KMS-11 (cell line): Measurements from ENCODE around the gene TRABD2B.

Experiments
- H2AFZ ChIP-seq: fragments of 200-600 bp; sonication (generic); 2 replicates; pipeline ENCODE4 v1.6.1; 2016; ENCODE audit warnings: antibody characterized with exemption, mixed run types, low read depth
- H3K27ac ChIP-seq: fragments of 200-600 bp; sonication (generic); 2 replicates; pipeline ENCODE4 v1.6.1; 2016; ENCODE audit warnings: mild to moderate bottlenecking, mixed run types
- H3K27me3 ChIP-seq: fragments of 200-600 bp; sonication (generic); 2 replicates; pipeline ENCODE4 v1.6.1; 2017; ENCODE audit warnings: mild to moderate bottlenecking, low read depth, mixed run types, moderate library complexity; ENCODE audit not compliant: insufficient read depth
- H3K36me3 ChIP-seq: fragments of 200-600 bp; sonication (generic); 2 replicates; pipeline ENCODE4 v1.6.1; 2017; ENCODE audit warnings: mild to moderate bottlenecking, mixed run types; ENCODE audit not compliant: insufficient read depth
- H3K4me1 ChIP-seq: fragments of 200-600 bp; sonication (generic); 2 replicates; pipeline ENCODE4 v1.6.1; 2016; ENCODE audit warnings: mild to moderate bottlenecking, low read depth, mixed run types; ENCODE audit not compliant: poor library complexity, severe bottlenecking
- H3K4me2 ChIP-seq: fragments of 200-600 bp; sonication (generic); 2 replicates; pipeline ENCODE4 v1.7.0; 2016; ENCODE audit warnings: mild to moderate bottlenecking, mixed run types
- H3K4me3 ChIP-seq: fragments of 200-600 bp; sonication (generic); IDR thresholded peaks from 2 replicates; pipeline ENCODE4 v1.6.1; 2017; ENCODE audit warnings: low read depth, low read length, mixed read lengths; ENCODE audit not compliant: insufficient read depth
- H3K79me2 ChIP-seq: fragments of 200-600 bp; sonication (generic); 2 replicates; pipeline ENCODE4 v1.6.1; 2016; ENCODE audit warnings: low read depth, mixed run types; ENCODE audit not compliant: insufficient read depth
- H3K9ac ChIP-seq: fragments of 200-600 bp; sonication (generic); 2 replicates; pipeline ENCODE4 v1.6.1; 2016; ENCODE audit warnings: mild to moderate bottlenecking, mixed run types
- H4K20me1 ChIP-seq: fragments of 200-600 bp; sonication (generic); 2 replicates; pipeline ENCODE4 v1.6.1; 2016; ENCODE audit warnings: mild to moderate bottlenecking, mixed run types; ENCODE audit not compliant: insufficient read depth
- TF ChIP-seq, protein P1 (sequence below): fragments of 200-600 bp; sonication (generic); conservative IDR thresholded peaks from 2 replicates; pipeline ENCODE4 v1.6.1; 2017; ENCODE audit warnings: low read depth, mild to moderate bottlenecking, antibody characterized with exemption, low read length, moderate library complexity, mixed read lengths

Gene TRABD2B

DNA sequence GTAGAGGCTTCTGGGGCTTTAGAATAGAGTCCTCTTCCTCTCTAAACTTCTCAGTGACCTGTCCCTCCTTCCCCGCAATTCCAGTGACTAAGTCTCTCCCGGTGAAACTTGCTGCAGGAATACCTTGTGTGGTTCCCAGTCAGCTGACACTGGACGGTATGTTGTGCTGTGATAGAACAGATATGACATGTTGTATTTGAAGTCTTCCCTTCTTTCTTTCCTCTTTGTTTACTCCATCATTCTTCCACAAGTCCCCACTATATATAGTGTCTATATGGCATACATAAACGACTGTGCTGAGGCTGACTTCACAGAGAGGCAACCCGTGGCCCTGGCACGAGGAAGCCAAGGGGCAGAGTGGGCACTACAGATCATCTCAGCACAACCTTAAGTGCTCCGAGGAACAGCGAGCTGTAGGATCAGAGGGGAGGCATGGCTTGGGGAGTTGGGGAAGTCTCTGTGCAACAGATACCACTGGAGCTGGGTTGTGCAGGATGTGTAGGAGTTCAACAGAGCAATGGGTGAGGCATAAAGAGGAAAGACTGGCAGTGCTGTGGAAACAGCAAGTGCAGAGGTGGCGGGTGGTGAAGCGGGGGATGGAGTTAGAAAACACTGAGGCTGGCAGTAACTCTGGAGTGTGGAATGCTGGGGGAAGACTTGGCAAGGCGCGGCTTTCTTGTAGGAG lies 237.8 kb downstream of the TRABD2B start:
- H2AFZ ChIP-seq: no peak overlapping the region
- H4K20me1 ChIP-seq: no peaks in the 10 kb centered on the region
- H3K79me2 ChIP-seq: no peaks in the 10 kb centered on the region
- no peaks in the 10 kb centered on the region for H3K36me3 ChIP-seq
- H3K4me1 ChIP-seq: no peaks in the 10 kb centered on the region
- no peak overlapping the region for H3K4me2 ChIP-seq
- no peaks in the 10 kb centered on the region for H3K27me3 ChIP-seq
- TF ChIP-seq, protein P1, sequence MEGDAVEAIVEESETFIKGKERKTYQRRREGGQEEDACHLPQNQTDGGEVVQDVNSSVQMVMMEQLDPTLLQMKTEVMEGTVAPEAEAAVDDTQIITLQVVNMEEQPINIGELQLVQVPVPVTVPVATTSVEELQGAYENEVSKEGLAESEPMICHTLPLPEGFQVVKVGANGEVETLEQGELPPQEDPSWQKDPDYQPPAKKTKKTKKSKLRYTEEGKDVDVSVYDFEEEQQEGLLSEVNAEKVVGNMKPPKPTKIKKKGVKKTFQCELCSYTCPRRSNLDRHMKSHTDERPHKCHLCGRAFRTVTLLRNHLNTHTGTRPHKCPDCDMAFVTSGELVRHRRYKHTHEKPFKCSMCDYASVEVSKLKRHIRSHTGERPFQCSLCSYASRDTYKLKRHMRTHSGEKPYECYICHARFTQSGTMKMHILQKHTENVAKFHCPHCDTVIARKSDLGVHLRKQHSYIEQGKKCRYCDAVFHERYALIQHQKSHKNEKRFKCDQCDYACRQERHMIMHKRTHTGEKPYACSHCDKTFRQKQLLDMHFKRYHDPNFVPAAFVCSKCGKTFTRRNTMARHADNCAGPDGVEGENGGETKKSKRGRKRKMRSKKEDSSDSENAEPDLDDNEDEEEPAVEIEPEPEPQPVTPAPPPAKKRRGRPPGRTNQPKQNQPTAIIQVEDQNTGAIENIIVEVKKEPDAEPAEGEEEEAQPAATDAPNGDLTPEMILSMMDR: no peak
- no peak overlapping the region for H3K27ac ChIP-seq
- no peak overlapping the region for H3K9ac ChIP-seq
- H3K4me3 ChIP-seq: no peak overlapping the region

DNA sequence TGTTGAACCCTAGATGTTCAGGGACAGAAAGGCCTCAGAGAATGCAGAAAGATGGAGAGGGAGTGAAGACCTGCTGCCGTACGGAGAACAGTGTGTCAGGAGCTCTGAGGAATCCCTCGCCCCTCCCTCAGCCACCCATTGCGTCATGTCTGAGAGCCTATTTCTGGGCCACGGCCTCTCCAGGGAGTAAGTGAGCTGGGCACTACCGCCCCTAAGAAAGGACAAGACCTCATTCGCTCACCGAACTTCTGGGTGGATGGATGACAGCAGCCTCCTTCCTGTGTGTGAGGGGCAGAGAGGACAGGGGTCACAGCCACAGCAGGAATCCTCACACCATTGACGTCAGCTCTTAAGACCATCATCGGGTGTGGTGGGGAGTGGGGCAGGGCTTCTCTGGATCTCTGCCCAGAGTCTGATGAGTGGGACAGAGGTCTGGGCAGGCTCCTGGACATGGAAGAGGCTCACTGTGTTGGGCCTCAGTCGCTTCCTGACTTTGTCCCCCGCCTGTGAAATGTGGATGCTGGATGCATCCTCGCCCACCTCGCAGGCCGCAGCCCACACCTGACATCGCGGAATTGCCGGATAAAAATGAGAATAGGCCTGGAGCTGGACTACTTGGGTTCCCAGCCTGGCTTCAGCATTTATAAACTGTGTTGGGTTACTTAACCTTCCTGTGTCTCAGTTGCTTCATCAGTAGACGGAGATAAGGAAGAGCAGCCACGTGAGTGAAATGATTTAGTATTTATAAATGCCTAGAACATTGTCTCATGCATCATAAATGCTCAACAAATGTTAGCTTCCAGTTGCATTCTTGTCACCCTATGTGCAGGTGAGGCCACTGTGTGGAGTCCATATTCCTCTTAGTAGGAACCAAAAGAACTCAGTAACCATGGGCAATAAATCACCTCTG lies 238.6 kb downstream of the TRABD2B start:
- TF ChIP-seq, protein P1: no peak
- Histone ChIP-seq H4K20me1 (no peaks in the 10 kb centered on the region), H2AFZ (no peak overlapping the region), H3K27me3 (no peaks in the 10 kb centered on the region), H3K9ac (no peak overlapping the region), H3K27ac (no peak overlapping the region), H3K4me3 (no peak overlapping the region), H3K36me3 (no peaks in the 10 kb centered on the region), H3K79me2 (no peaks in the 10 kb centered on the region), H3K4me1 (no peaks in the 10 kb centered on the region), H3K4me2 (no peak overlapping the region)

DNA sequence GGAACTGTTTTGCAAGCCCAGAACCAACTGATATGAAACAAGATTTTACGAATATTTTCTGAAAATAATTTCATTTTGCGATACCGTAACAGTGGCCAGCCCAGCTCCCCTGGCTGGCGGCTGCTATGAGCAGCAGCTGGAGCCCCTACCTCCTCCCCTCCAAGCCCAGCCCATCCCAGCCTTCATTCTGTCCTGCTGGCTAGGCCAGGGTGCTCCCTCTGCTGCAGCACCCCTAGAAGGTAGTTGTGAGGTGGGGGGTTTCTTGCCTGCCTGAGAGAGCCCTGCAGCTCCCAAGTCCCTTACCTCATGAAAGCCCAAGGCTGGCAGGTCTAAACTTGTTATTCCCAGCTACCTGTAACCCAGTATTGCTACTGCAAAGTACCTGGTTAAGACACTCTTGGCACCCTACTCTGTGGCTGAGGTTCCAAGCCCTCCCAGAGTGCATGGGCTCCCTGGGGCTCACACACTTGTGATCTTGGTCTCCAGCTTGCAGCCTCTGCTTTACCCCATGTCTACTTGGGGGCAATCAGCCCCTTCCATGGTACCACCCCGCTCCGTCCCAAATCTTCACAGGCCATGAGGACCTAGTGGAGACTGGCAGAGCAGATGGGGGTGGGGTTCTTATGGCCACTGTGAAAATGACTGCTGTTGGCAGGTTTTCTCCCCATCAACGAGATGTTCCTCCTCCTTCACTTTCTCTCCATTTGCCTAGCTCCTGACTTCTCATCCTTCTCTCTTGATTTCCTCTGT lies 239.8 kb downstream of the TRABD2B start:
- Histone ChIP-seq H3K27me3 (no peaks in the 10 kb centered on the region), H3K79me2 (no peaks in the 10 kb centered on the region), H3K36me3 (no peaks in the 10 kb centered on the region), H4K20me1 (no peaks in the 10 kb centered on the region), H3K4me2 (no peak overlapping the region), H3K9ac (no peak overlapping the region), H2AFZ (no peak overlapping the region), H3K4me3 (no peak overlapping the region), H3K27ac (no peak overlapping the region), H3K4me1 (no peaks in the 10 kb centered on the region)
- TF ChIP-seq, protein P1: no peak

DNA sequence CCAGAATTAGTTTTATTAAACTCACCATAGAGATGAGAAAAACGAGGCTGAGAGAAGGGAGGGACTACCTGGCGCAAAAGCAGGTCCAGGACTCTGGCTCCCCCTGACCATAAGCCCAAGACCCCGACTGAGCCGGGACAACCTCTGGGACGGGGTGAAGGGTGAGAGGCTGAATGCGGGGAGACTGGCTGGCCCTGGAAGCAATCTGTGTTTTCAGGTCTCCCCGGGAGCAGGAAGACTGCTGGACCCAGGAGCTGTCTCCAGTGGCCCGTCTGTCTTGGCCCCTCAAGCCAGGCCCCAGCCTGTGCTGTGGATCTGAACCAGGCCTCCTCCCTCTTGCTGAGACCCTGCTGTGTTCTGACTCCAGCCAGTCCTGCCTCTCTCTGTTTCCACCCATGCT lies 240.8 kb downstream of the TRABD2B start:
- H3K36me3 ChIP-seq: no peaks in the 10 kb centered on the region
- H3K27ac ChIP-seq: no peak overlapping the region
- H3K79me2 ChIP-seq: no peaks in the 10 kb centered on the region
- no peaks in the 10 kb centered on the region for H4K20me1 ChIP-seq
- H3K4me2 ChIP-seq: no peak overlapping the region
- no peak overlapping the region for H2AFZ ChIP-seq
- no peak overlapping the region for H3K4me3 ChIP-seq
- no peak overlapping the region for H3K9ac ChIP-seq
- H3K27me3 ChIP-seq: no peaks in the 10 kb centered on the region
- TF ChIP-seq, protein P1: no peak
- H3K4me1 ChIP-seq: no peaks in the 10 kb centered on the region
